SH-SY5Y (cell line): ENCODE data around the gene CACNA2D1.

Experiments used
- GATA2 ChIP-seq: IDR thresholded peaks from 2 replicates; pipeline ENCODE4 v1.6.1; 2011; ENCODE audit warnings: mild to moderate bottlenecking, low read depth, low read length
- GATA3 ChIP-seq: IDR thresholded peaks from 2 replicates; pipeline ENCODE4 v1.6.1; 2011; ENCODE audit warnings: low read depth, mild to moderate bottlenecking, low read length, moderate library complexity

GRCh38 chr7:82414389-82414788 is 29.2 kb downstream of the CACNA2D1 start:
- no peak for TF ChIP-seq GATA2
- TF ChIP-seq GATA3: no peak
